ENCODE results near the gene CA11.

CA11 gene

DNA sequence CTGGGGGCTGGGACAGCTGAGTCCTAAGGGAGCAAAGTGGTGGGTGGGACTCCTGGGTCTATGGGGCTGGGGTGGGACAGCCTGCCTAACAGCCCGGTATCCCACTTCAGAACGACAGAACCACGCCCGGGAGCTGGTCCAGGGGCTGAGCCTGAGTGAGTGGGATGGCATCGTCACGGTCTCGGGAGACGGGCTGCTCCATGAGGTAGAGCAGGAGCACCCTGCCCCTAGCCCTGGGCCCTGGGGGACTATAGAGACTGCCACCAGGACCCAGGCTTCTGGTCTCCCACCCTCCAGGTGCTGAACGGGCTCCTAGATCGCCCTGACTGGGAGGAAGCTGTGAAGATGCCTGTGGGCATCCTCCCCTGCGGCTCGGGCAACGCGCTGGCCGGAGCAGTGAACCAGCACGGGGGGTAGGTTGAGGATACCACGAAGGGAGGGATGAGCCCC is 18.1 kb downstream of the CA11 start:
- no peak for DNase-seq

DNA sequence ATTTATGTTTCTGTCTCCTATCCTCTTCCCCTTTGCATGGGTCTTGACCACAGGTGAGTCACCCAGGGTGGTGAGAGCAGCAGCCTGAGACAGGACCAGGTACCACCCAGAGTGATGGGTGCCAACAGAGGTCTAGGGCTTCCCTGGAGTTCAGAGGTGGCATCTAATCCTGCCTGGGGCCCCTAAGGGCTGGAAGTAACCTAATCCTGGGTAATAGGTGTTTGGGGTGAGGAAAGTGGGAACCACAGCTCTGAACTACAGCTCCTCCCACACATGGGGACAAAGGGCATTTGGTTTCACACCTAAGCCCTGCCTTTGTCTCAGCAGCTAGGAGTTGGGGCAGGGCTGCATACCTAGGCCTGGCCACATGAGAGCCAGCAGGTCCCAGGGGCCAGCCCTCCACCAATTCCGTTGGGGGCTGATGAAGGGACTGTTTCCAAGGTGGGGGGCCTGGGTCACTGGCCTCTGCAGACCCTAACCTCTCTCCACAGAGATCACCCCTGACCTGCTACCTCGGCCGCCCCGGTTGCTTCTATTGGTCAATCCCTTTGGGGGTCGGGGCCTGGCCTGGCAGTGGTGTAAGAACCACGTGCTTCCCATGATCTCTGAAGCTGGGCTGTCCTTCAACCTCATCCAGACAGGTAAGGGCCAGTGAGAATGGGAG is 18.7 kb downstream of the CA11 start:
- DNase-seq, result peak; percentile 51

DNA sequence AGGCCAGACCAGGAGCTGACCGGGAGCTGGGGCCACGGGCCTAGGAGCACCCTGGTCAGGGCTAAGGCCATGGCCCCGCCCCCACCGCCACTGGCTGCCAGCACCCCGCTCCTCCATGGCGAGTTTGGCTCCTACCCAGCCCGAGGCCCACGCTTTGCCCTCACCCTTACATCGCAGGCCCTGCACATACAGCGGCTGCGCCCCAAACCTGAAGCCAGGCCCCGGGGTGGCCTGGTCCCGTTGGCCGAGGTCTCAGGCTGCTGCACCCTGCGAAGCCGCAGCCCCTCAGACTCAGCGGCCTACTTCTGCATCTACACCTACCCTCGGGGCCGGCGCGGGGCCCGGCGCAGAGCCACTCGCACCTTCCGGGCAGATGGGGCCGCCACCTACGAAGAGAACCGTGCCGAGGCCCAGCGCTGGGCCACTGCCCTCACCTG is 20.1 kb downstream of the CA11 start:
- DNase-seq, result no peak

DNA sequence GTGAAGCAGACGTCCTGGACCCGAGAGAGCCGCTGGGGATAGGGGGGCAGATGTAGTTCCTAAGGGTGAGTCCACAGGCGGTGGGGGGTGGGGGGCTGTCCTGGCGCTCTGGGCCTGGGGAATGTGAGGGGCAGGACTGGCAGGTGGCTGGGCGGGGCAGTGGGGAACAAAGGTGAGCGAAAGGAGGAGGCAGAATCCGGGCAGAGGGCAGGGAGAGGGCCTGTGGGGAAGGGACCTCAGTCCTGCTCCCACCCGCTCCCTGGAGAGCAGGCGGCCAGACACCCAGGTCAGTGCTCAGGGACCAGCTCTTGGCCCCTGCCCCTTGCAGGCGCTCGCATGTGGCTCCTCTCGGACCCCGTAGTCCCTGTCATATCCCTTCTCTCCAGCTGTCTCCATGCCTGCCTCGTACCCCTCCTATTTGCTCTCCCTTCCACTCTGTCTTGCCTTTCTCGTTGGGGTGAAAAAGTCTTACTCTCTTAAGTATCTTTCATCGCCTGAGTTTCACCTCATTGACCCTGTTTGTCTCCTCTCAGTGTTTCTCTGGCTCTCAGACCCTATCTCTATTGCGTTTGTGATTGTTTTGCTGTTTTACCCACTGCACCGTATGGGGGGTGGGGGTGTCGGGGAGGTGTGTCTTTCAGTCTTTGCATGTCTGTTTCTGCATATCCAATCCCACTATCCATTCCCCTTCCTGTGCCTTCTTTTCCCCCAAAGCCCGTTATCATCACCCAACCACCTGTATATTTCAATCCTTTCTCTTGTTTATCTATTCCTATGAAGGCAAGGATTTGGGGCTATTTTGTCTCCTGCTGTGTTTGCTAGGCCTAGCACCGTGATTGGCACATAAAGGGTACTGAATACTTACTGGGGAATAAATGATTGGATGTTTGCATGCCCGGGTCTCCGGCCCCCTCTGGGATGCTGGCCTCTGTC is 20.9 kb downstream of the CA11 start:
- DNase-seq, result no peak

DNA sequence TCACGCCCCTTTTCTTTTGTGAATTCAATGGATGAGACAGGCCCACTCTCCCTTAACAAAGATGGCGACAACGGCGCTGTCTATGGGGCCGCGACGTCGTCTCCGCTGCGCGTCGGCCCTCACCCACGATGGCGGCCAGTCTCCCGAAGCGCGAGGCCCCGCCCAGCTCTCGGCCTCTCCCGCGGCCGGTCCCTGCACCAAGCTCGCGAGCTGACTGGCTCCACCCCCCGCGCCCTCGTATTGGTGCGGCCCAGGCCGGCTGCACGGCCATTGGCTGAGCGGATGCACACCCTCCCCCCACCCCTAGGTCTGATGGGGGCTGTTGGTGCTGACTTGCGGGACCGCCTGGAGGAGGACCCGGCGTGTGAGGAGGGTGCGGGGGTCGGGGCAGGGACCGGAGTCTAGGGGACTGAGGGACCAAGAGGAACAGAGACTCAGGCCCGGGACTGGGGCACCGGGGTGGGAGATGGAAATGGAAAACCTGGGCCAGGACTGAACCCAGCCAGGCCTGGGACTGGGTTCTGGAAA is 21.9 kb downstream of the CA11 start:
- peak; percentile 98 for DNase-seq

DNA sequence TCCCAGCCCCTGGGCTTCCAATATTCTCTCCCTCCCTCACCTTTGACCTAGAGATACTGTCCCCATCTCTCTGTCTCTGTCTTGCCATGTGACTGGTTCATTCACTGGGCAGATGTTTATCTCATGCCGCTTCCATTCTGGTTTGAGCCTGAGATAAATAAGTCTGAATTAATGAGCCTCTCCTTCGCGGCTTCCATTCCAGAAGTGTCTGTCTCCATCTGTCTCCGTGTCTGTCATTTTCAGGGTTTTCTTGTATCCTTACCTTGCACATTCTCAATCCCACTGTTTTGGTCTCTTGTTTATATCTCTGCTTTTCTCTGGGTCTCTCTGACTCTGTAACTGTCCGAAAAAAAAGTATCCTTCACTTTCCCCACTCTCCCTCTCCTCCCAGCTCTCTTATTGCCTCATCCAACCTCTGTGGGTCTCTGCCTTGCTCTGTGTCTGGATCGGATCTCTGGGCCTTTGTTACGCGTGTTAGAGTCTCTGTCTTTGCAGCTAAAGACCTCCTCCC is 22.4 kb downstream of the CA11 start:
- DNase-seq, result no peak

DNA sequence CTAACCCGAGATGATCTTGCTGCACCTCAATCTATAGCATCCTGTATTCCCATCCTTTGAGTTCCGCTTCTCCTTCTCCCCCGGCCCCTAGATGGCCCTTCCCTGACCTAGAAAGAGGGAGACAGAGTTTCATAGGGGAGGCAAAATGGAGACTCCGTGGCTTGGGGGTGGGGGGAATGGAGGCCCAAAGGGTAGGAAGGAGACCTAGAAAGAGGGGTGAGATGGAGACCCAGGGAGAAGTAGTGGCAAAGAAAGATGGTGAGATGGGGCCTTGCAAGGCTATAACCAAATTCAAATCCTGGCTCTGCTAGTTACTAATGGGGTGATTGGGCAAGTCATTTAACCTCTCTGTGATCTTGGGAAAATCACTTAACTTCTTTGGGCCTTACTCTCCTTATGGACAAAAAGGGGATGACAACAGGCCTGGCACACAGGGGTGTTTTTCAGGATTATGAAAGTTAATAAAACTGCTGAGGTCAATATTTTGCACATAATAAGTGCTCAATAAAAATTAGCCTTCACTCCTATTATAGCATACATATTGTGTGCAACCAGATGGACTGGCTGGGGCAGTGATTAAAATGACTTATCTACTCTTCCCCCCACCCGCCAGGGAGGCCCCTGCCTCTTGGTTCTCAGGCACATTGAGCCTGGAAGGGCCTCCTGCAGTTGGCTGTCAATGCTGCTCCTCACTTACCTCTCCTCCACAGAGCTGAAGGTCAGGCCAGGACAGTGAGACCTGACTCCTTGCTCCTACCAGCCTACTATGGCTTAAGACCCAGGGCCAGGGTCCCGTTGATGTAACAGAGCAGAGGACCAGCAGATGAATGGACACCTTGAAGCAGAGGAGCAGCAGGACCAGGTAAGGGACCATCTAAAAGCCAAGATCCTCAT is 26.0 kb downstream of the CA11 start:
- DNase-seq, result no peak

DNA sequence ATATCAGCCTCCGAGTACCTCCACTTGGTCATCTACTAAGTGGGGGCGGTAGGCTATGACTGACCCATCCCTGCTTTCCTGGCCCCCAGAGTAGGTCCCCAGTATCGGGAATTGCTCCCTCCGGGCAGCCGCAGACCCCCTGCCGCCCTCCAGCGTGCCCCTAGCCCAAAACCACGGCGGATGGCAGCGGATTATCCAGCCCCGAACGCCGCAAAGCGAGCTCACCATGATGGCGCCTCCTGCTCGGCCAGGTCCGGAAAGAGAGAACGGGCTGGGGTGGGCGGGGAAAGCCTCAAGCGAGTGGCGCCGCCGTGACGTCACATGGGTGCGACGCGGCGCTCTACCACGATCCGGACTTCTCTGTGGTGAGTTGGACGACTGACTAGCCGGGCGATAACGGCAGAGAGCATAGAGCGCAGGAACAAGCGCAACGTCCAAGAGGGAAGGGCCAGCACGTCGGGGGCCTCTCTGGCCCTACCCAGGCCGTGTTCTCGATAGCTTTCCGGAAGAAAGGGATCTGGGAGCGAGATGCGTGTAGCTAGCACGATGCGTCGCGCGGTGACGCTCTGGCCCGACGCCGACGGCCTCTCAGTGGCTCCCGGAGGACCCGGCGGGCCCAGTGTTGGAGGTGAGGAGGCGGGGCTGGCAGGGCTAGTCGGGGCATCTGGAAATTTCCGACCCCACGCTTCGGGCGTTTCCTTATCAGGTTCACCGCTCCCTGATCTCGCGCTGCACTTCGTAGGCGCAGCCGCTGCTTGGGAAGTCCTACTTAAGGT is 26.9 kb downstream of the CA11 start, which contains the start of the genes RPL18 and SPHK2:
TSS of gene RPL18 (minus strand) at position 263 of the 776 bp plus-strand sequence. CDS start at position 228, 35 bp downstream.
TSS of gene SPHK2 (plus strand) at position 591 of the 776 bp plus-strand sequence. CDS start 1,009 bp downstream, outside the sequence.
- DNase-seq, result peak; percentile 95

DNA sequence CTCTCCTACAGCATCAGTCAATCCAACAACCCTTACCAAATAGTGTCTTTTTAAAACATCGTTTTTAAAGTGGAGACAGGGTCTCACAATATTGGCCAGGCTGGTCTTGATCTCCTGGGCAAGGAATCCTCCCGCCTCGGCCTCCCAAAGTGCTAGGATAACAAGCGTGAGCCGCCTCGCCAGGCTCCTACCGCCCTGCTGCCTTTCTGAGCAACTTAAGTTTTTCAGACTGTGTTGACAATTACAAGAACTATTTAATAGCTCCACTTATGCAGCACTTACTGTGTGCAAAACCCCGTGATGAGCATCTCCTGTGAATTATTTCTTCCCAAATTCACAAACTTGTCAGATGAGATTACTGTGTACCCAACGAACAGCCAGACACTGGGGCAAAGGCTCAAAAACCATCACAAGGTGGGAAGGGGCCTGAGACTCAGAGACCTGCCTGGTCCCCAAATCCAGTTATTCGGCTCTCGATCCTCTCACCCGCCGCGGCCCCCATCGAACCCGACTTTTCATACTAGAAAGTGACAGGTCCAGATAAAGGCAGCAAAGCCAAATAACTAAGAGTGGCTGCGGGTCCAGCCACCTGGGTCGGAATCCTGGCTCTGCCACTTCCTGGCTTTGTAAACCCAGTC is 27.6 kb downstream of the CA11 start:
- no peak for DNase-seq

DNA sequence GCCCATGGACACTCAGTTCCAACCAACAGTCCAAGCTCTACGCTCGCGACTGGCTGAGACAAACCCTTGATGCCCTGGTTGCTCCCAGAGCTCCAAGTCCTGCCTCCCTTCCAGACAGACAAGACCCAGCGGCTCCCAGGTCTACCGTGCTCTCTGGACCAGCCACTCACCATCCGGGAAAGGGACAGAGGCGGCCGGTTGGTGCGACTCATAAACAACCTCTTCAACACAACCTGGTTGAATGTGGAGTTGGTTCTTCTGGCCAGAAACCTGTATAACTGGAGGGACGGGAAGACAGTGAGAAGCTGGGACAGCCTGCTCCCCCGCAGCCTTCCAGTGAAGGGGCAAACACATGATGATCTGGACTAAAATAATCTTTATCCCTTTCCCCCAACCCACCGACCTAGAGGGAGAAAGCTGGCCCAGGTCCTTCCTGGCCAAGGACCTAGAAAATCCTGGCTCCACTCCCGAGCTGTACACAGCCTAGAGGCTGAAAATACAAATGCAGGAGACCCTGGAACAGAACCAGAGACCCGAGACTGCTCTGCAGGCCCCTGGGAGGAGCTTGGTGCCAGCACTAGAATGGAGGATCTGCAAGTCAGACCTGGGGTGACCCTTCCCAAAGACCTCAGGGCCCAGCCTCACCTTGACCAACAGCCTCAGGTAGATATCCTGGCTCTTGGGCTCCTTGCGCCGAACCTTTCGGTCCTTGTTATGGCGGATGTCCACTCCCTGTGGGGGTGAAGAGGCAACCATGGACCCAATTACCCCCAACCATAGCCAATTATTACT is 28.6 kb downstream of the CA11 start:
- no peak for DNase-seq

DNA sequence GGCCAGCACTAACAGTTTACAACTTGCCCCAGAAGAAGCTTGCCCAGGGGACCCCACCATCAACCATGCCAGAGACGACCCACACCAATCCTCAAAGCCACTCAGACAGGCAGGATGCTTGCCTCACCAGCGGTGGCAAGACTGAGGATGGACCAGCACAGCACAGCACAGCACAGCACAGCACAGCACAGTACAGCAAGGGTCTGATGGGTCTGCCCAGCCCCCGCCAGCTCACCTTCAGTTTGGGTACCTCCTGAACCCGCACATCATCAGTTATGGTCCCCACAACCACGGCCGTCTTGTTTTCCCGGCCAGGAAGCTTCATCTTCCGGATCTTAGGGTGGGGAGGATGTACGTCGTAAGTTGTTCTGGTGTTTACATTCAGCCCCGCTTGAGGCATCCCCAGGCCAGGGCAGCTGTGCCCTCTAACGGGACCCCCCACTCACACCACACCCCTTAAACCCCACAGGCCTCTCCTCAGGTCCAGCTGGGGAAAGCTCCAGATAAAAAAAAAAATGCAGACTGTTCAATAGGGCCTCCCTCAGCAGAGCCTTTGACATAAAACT is 29.4 kb downstream of the CA11 start:
- no peak for DNase-seq

DNA sequence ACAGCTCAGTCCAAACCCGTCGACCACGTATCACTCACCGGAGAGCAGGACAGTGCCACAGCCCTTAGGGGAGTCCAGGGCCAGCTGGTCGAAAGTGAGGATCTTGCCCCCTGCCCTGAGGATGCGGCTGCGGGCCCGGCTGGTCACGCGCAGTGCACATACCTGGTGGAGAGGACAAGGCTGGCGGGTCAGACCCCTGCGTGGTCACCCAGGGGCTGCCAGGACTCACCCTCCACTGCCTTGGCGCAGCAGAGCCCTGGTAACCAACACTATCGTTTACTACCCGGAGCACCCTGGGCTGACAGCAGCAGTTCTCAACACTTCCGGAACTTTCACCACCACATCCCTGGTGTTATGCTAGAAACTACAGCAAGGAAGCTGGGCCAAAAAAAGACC is 29.9 kb downstream of the CA11 start:
- DNase-seq, result no peak

DNA sequence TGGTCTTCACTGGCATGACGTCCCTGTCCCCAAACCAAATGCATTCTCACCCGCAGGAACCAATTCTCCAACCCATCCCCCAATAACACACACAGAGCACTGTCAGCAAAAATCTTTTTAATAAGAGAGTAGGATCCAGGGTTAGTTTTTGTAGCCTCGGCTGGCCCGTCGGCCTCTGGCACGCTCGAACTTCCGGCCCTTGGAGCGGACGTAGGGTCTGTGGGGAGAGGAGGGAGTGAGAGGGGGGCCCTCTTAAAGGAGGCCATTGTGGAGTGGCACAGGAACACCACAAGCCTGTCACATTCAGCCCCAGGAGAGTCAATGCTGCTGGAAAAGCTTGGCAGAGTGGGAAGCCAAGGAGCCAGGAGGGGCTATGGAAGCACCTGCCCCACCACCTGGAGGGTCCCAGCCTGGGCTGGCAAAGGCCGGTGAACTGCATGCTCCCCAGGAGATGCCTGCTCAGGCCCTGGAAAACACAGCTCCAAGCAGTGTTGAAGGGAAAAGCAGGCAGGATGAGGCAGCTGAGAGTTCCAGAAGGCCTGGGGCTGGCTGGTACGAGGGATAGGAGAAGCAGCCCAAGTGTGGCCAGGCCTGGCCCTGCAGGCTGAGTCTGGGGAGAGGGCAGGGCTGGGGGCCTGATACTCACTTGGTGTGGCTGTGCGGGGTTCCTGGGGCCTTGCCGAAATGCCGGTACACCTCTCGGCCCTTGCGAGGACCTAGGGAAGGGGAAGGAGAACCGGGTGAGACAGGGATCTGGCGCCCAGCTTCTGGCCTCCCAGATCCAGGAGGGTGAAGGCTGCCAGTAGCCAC is 30.6 kb downstream of the CA11 start:
- no peak for DNase-seq

DNA sequence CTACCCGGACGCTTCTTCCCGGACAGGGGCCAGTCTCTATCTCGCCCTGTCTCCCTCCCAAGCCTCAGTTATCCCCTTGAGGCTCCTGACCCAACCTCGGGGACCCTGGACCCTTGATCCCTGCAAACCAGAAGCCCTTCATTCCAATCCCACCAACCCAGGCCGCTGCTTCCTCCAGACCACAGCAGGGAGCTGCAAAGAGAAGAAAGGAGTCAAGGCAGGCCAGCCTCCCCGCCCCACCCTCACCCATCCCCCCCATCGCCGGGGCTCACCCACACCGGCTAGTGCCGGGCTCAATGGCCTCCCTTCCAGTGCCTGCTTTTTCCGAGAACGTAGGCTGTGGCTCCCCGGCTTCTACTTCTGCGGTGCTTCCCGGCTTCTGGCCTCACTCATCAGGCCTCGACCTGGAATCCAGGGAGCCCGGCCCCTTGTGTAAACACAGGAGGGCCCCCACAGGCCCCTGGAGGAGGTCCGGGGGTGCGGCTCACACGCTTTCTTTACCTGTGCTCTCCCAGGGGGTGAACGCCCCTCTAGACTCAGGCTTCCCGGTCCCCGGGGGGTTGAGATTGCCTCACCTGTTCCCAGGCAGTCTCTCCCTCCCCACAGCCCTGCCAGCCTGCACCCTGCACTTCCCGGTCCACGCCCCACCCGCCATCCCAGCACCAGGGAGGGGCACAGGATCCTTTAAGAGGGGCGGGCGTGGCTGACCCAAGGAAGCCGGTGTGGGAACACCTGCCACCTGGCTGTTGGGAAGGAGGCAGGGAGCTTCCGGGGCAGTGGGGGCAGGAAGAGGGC is 31.4 kb downstream of the CA11 start, which contains the start of gene FAM83E:
TSS of gene FAM83E (minus strand) at position 641 of the 795 bp plus-strand sequence. CDS start 1,704 bp downstream, outside the sequence.
- DNase-seq, result no peak

DNA sequence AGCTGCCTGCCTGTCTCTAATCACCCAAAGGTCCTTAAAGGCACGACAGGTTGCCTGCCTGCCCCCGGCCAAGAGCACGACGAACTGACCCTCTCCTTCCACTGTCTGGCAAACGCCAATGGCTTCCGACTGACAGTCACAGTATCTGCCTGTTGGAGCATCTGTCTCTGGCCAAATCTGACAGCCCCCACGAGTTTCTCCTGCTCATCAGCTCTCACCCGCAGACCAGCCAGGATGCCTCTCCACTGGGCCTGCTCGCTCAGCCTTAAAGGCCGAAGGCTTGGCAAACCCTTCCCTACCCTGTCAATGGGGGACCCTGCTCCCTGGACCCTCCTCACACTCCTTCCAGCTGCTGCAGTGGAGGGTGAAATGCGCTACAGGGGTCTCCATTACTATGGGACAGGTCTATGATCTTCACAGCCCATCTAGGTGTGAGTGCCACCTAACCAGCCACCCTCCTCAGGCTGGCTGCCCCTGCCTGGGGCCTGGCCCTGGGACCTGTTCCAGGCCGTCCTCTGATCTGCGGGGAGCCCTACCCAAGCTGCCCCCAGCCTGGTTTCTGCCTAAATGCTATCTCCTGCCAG is 32.0 kb downstream of the CA11 start:
- peak; percentile 55 for DNase-seq

DNA sequence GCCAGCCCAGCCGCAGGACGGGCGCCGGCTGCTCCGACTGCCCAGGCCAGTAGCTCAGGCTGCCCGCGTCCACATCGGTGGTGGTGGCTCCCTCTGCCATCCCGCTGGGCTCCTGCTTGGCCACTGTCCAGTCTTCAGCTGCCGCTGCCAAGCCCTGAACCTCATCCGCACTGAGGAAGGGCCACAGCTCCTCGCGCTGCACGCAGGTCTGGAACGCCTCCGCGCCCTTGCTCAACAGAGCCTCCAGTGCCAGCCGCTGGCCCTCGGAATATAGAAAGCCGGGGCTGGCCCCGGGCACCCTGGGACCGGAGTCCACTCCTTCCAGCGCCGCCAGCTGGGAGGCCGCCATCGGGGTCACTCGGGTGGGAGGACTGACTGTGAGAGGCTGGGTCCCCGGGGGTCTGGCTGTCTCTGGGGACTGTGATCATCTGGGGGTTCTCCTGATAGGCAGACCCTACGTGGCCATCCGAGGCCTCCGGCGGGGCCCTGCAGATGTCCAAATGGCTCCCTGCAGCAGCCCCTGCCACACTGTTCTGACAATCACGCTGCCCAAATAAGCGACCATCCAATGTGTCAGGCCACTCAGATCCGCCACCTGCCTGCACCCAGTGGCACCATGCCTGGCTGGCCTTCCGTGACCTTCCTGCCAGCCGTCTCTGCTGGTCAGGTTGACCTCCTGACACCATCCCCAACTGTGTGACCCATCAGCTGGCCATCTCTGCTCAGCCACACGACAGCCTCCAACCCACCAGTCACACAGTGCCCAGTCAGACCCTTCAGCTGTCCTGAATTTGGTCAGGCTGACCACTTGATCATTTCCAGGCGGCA is 32.7 kb downstream of the CA11 start:
- DNase-seq, result no peak

All from stimulated activated CD8-positive, alpha-beta memory T cell treated with anti-CD3 and anti-CD28 coated beads, Interleukin-4, amount 100 ng/mL, for 48 hours (primary cell).